ENCODE measurements around the gene EML4. TPM values are rescaled to one million over a fixed set of nuclear protein-coding genes. Genes with fewer than 3 reads are reported as not detected.

EML4 gene
- total RNA-seq, 1 donor from 2014 or later, result 41.1 TPM

- H3K4me1 Mint-ChIP-seq (ENCODE audit: unreplicated experiment), result peaks cover 57% of the 10 kb centered on the region
- H3K36me3 Mint-ChIP-seq (ENCODE audit: unreplicated experiment), result peaks cover 2% of the 10 kb centered on the region
- no peaks in the 10 kb centered on the region for H3K27me3 Mint-ChIP-seq (ENCODE audit: unreplicated experiment)
- DNase-seq (ENCODE audit: extremely low spot score, unreplicated experiment), result no peak
- H3K9me3 Mint-ChIP-seq (ENCODE audit: unreplicated experiment), result no peaks in the 10 kb centered on the region
- no peak for TF ChIP-seq CTCF (IDR thresholded peaks at IDR 0.05)
- no peak overlapping the region for H3K27ac Mint-ChIP-seq (ENCODE audit: unreplicated experiment)
- H3K4me3 Mint-ChIP-seq (ENCODE audit: unreplicated experiment), result no peak overlapping the region
Observed at GRCh38 chr2:42198466-42198865, 29.3 kb downstream of the EML4 start.

GRCh38 chr2:42199002-42199401 is 29.8 kb downstream of the EML4 start:
- H3K36me3 Mint-ChIP-seq (ENCODE audit: unreplicated experiment), result peaks cover 2% of the 10 kb centered on the region
- H3K27me3 Mint-ChIP-seq (ENCODE audit: unreplicated experiment), result no peaks in the 10 kb centered on the region
- no peak for DNase-seq (ENCODE audit: extremely low spot score, unreplicated experiment)
- H3K4me1 Mint-ChIP-seq (ENCODE audit: unreplicated experiment), result peaks cover 53% of the 10 kb centered on the region
- H3K9me3 Mint-ChIP-seq (ENCODE audit: unreplicated experiment), result no peaks in the 10 kb centered on the region
- no peak for TF ChIP-seq CTCF (IDR thresholded peaks at IDR 0.05)
- H3K27ac Mint-ChIP-seq (ENCODE audit: unreplicated experiment), result no peak overlapping the region
- H3K4me3 Mint-ChIP-seq (ENCODE audit: unreplicated experiment), result no peak overlapping the region

GRCh38 chr2:42199626-42200025 is 30.5 kb downstream of the EML4 start:
- DNase-seq (ENCODE audit: extremely low spot score, unreplicated experiment), result no peak
- no peak for TF ChIP-seq CTCF (IDR thresholded peaks at IDR 0.05)
- Mint-ChIP-seq H3K27ac (ENCODE audit: unreplicated experiment) (peak overlapping the region; percentile 15), H3K4me3 (ENCODE audit: unreplicated experiment) (no peak overlapping the region), H3K4me1 (ENCODE audit: unreplicated experiment) (peaks cover 53% of the 10 kb centered on the region), H3K27me3 (ENCODE audit: unreplicated experiment) (no peaks in the 10 kb centered on the region), H3K36me3 (ENCODE audit: unreplicated experiment) (peaks cover 2% of the 10 kb centered on the region), H3K9me3 (ENCODE audit: unreplicated experiment) (no peaks in the 10 kb centered on the region)

- no peak for DNase-seq (ENCODE audit: extremely low spot score, unreplicated experiment)
- Mint-ChIP-seq H3K4me3 (ENCODE audit: unreplicated experiment) (no peak overlapping the region), H3K27ac (ENCODE audit: unreplicated experiment) (peak overlapping the region; percentile 35), H3K27me3 (ENCODE audit: unreplicated experiment) (no peaks in the 10 kb centered on the region), H3K36me3 (ENCODE audit: unreplicated experiment) (peaks cover 2% of the 10 kb centered on the region), H3K9me3 (ENCODE audit: unreplicated experiment) (no peaks in the 10 kb centered on the region), H3K4me1 (ENCODE audit: unreplicated experiment) (peaks cover 59% of the 10 kb centered on the region)
- no peak for TF ChIP-seq CTCF (IDR thresholded peaks at IDR 0.05)
Observed at GRCh38 chr2:42200926-42201855, 32.0 kb downstream of the EML4 start.

GRCh38 chr2:42202634-42203008 is 33.5 kb downstream of the EML4 start:
- Mint-ChIP-seq H3K4me3 (ENCODE audit: unreplicated experiment) (no peak overlapping the region), H3K27me3 (ENCODE audit: unreplicated experiment) (no peaks in the 10 kb centered on the region), H3K27ac (ENCODE audit: unreplicated experiment) (no peak overlapping the region), H3K36me3 (ENCODE audit: unreplicated experiment) (peaks cover 2% of the 10 kb centered on the region), H3K9me3 (ENCODE audit: unreplicated experiment) (no peaks in the 10 kb centered on the region), H3K4me1 (ENCODE audit: unreplicated experiment) (peaks cover 51% of the 10 kb centered on the region)
- DNase-seq (ENCODE audit: extremely low spot score, unreplicated experiment), result no peak
- TF ChIP-seq CTCF (IDR thresholded peaks at IDR 0.05), result no peak
